ENCODE data around the gene ATF6B.

DNA sequence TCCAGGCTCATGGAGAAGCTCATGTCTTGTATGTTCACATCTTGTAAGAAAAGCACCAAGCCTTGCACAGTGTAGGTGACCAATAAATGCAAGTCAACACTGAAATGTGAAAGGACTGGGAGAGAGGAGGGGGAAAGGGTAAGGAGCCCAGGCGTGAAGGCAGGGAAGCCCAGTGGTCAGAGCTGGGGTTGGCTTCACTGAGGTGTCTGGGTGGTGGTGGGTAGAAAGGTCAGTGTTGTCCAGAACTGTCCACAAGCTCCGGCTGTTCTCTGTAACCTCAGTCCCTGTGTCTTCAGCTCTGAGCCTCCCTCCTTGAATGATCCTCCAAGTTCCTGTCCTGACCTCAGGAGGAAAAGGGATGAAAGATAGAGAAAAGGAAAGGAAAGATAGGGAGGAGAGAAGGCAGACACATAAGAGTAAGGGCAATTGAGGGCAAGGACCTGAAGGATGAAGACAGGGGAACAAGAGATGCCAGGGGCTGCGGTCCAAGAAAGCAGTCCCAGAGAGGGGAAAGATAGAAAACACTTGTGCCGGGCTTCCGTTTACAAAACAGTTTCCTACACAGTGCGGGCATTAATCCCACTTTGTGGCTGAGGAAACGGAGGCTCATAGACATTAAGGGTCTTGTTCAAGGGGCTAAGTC lies 16.5 kb downstream of the ATF6B start:
- TF ChIP-seq EP300 (IDR thresholded peaks at IDR 0.05; ENCODE audit: low read depth in 2 of 2, low read length in 2 of 2), result no peak
- TF ChIP-seq EP300 (CRISPR knock-in tag; IDR thresholded peaks at IDR 0.05; ENCODE audit: borderline replicate concordance), result no peak
- TF ChIP-seq, protein P1, sequence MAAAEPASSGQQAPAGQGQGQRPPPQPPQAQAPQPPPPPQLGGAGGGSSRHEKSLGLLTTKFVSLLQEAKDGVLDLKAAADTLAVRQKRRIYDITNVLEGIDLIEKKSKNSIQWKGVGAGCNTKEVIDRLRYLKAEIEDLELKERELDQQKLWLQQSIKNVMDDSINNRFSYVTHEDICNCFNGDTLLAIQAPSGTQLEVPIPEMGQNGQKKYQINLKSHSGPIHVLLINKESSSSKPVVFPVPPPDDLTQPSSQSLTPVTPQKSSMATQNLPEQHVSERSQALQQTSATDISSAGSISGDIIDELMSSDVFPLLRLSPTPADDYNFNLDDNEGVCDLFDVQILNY (CRISPR knock-in tag; conservative IDR thresholded peaks at IDR 0.05), result no peak
- no peak for TF ChIP-seq HMG20A (CRISPR knock-in tag; IDR thresholded peaks at IDR 0.05; ENCODE audit: borderline replicate concordance)
- TF ChIP-seq CBX2 (IDR thresholded peaks at IDR 0.05; ENCODE audit: low read depth, low read length), result no peak
- TF ChIP-seq CBX2 (CRISPR knock-in tag; IDR thresholded peaks at IDR 0.05; ENCODE audit: low read depth), result no peak

All from HepG2 (cell line).